Spleen (tissue), 13 donors: Measurements from ENCODE around the gene DDAH1. TPM values are rescaled to one million over a fixed set of nuclear protein-coding genes. Genes with fewer than 3 reads are reported as not detected.
"Not testable (repeated sequence)": the region's sequence is repeated elsewhere in the genome, so short reads cannot be mapped to it uniquely, and the experiment has no call there.

ENCODE experiments used
- DNase-seq: peaks from one replicate; pipeline ENCODE4 v3.0.0-alpha.2; 2020
- H3K27ac ChIP-seq, 8 donors: fragments of 200-600 bp; sonication (generic) in 7 of 8; 1 replicate in 4 of 8; 2 replicates in 4 of 8; pipeline versions ENCODE4 v1.5.0 to v1.8.0; 2016 to 2021; ENCODE audit warnings: inconsistent platforms in 4 of 8, mild to moderate bottlenecking in 4 of 8, moderate library complexity in 1 of 8
- H3K27me3 ChIP-seq, 7 donors: fragments of 200-600 bp; sonication (generic) in 6 of 7; replicated peaks in 1 of 7; 1 replicate in 4 of 7; 2 replicates in 3 of 7; pipeline versions ENCODE4 v1.5.0 to v1.8.0; 2016 to 2021; ENCODE audit warnings: inconsistent platforms in 3 of 7, mild to moderate bottlenecking in 1 of 7
- H3K36me3 ChIP-seq, 6 donors: fragments of 200-600 bp; sonication (generic) in 5 of 6; 1 replicate in 4 of 6; 2 replicates in 2 of 6; pipeline versions ENCODE4 v1.5.0 to v1.8.0; 2016 to 2021; ENCODE audit warnings: inconsistent platforms in 2 of 6
- H3K4me1 ChIP-seq, 6 donors: fragments of 200-600 bp; sonication (generic) in 5 of 6; 1 replicate in 3 of 6; 2 replicates in 3 of 6; pipeline versions ENCODE4 v1.5.0 to v1.8.0; 2016 to 2021; ENCODE audit warnings: inconsistent platforms in 3 of 6
- H3K4me3 ChIP-seq, 8 donors: fragments of 200-600 bp; sonication (generic) in 7 of 8; 1 replicate in 4 of 8; 2 replicates in 4 of 8; pipeline versions ENCODE4 v1.5.0 to v1.8.0; 2016 to 2021; ENCODE audit warnings: inconsistent platforms in 4 of 8, mild to moderate bottlenecking in 4 of 8, moderate library complexity in 2 of 8
- H3K9me3 ChIP-seq, 8 donors: fragments of 200-600 bp; sonication (generic) in 7 of 8; 1 replicate in 4 of 8; 2 replicates in 4 of 8; pipeline versions ENCODE4 v1.5.0 to v1.8.0; 2016 to 2021; ENCODE audit warnings: inconsistent platforms in 4 of 8
- POLR2A ChIP-seq, 3 donors: fragments of 450-650 bp; IDR thresholded peaks; one replicate each; pipeline ENCODE4 v1.5.1; 2017; ENCODE audit warnings: antibody characterized with exemption in 3 of 3, mild to moderate bottlenecking in 1 of 3
- POLR2AphosphoS5 ChIP-seq, 3 donors: sonication (generic); formaldehyde crosslinking; IDR thresholded peaks; one replicate each; pipeline ENCODE4 v1.5.1; 2017; ENCODE audit warnings: antibody characterized with exemption in 3 of 3
- WGBS, 5 donors: extraction: QIAGEN DNeasy Blood & Tissue Kit in 3 of 5; methylation state at CpG; one replicate each; pipeline versions ENCODE4 v1.1.5 to v1.1.7; 2013 to 2018; 5-methylcytosine and 5-hydroxymethylcytosine counted together
- intact Hi-C: fragments of 100-400 bp; cut with DNase I; formaldehyde crosslinking; loops from one replicate; pipeline ENCODE4 v1.15.0; 2023; ENCODE audit warnings: low total_unique reads
- long read RNA-seq, 2 donors: transcript quantifications; one replicate each; lab custom pipeline, GENCODE V29; 2026
- polyA plus RNA-seq, 3 donors: library from polyadenylated mRNA; stranded (reverse); fragments of 200-250 nt; gene quantifications; one replicate each; pipeline ENCODE4 v1.2.1, GENCODE V29; 2013
- total RNA-seq, 7 donors: library from RNA; depleted of rRNA in 3 of 7; stranded (reverse); fragments of >200 nt in 3 of 7; fragmentation: NEBNext Ultra II Directional in 4 of 7; extraction: Animal tissue kit (Norgen Biotek cat#: 25700) in 4 of 7; gene quantifications; one replicate each; pipeline versions ENCODE4 v1.1.0 to v1.2.1, GENCODE V29; 2016 to 2021
- TF ChIP-seq, protein P1 (sequence below), 11 experiments: fragments of 200-600 bp in 7 of 11; fragments of 450-650 bp in 4 of 11; sonication (generic) in 4 of 11; IDR thresholded peaks in 8 of 11; conservative IDR thresholded peaks in 3 of 11; 1 replicate in 7 of 11; 2 replicates in 4 of 11; pipeline versions ENCODE4 v1.4.0 to v1.8.0; 2016 to 2021; ENCODE audit warnings: antibody characterized with exemption in 11 of 11, inconsistent platforms in 4 of 11, mild to moderate bottlenecking in 1 of 11
- donor health status: healthy with polysubstance abuse.
- donor health status: DM: no; HTN: no; CAD: no; lungs with moderate emphysema.
- donor health status: DM: no; HTN: no; CAD: no.
- donor health status: Bipolar disorder and iron deficiency.
- donor health status: healthy.
- donor health status: DM: no; HTN: no; CAD: no.
- donor health status: DM: yes; HTN: yes; CAD: no.

DDAH1 gene
- total RNA-seq (10 to 100 TPM in 6 of 7 donors, 1 to 10 TPM in 1; 8.2 to 19.8 (median 15.6) TPM), polyA plus RNA-seq (1 to 10 TPM; 1.8 to 3.9 (median 2.3) TPM)
- long read RNA-seq, donor 1, partial matches to known transcripts = 508 of 520 reads
- long read RNA-seq, donor 1, other reads (novel, unspliced or antisense) = 5 of 520 reads
- long read RNA-seq, donor 2, partial matches to known transcripts = 0 of 3 reads
- long read RNA-seq, donor 2, other reads (novel, unspliced or antisense) = 0 of 3 reads

DNA sequence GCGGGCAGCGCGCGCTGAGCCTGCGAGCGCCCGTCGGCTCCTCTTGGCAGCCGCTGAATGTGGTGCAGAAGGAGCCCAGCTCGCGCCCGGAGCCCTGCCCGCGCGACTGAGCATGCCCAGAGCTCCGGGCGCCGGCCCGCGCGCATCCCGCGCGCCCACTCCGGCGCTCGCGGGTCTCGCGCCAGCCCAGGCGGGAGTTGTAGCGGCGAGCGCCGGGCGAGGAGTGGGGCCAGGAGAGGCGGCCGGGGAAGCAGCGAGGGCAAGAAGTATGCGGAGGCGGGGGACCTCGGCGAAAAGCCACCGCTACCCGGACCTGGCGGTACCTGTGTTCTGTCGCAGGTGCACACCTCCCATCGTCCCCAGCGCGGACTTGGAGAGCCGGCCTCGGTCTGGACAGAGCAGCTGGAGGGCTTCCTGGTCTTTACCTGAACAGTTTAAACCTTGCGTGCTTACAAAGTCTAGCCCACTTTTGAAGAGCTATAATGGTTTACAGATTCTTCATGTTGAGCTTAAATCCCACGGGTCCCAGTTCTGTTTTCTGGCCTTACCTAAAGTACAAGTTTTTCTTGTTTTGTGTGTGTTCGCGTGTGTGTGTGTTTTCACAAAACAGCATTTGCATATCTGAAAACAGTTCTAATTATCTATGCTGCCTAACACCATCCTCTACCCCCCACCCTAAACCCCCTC is at the start of gene DDAH1:
DDAH1 (minus strand) TSS at position 61 of the 687 bp plus-strand sequence. CDS start 114 bp downstream, outside the sequence.
- Histone ChIP-seq H3K4me3 (peak within 1 kb of the TSS; percentile 47 to 84 (median 64)), H3K4me1 (peaks cover 0 to 27% (median 8%) of the 10 kb centered on the region in 6 donors), H3K36me3 (no peaks in the 10 kb centered on the region), H3K27ac (peak within 1 kb of the TSS in 7 of 8 donors; percentile 61 to 86 (median 76)), H3K27me3 (peaks cover 0 to 48% (median 19%) of the 10 kb centered on the region in 7 donors), H3K9me3 (no peaks in the 10 kb centered on the region)
- peak in 1 of 3 donors; percentile 13 for TF ChIP-seq POLR2AphosphoS5 (IDR thresholded peaks at IDR 0.05)
- TF ChIP-seq, protein P1, sequence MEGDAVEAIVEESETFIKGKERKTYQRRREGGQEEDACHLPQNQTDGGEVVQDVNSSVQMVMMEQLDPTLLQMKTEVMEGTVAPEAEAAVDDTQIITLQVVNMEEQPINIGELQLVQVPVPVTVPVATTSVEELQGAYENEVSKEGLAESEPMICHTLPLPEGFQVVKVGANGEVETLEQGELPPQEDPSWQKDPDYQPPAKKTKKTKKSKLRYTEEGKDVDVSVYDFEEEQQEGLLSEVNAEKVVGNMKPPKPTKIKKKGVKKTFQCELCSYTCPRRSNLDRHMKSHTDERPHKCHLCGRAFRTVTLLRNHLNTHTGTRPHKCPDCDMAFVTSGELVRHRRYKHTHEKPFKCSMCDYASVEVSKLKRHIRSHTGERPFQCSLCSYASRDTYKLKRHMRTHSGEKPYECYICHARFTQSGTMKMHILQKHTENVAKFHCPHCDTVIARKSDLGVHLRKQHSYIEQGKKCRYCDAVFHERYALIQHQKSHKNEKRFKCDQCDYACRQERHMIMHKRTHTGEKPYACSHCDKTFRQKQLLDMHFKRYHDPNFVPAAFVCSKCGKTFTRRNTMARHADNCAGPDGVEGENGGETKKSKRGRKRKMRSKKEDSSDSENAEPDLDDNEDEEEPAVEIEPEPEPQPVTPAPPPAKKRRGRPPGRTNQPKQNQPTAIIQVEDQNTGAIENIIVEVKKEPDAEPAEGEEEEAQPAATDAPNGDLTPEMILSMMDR (IDR thresholded peaks at IDR 0.05 in 8 of 11, conservative IDR thresholded peaks at IDR 0.05 in 3 of 11) = no peak
- intact Hi-C loops = no loop called here
- 4 to 5% (median 4%) methylated on average over 44 to 56 of the region's 56 CpGs for WGBS, 5 donors
- peak; percentile 78 for DNase-seq

DNA sequence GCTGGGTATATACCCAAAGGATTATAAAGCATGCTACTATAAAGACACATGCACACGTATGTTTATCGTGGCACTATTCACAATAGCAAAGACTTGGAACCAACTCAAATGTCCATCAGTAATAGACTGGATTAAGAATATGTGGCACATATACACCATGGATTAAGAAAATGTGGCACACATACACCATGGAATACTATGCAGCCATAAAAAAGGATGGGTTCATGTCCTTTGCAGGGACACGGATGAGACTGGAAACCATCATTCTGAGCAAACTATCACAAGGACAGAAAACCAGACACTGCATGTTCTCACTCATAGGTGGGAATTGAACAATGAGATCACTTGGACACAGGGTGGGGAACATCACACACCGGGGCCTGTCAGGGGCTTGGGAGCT is 49.0 kb upstream of the DDAH1 start:
- intact Hi-C loops, H3K4me3 ChIP-seq, H3K9me3 ChIP-seq, H3K27me3 ChIP-seq, H3K4me1 ChIP-seq, DNase-seq, H3K36me3 ChIP-seq, H3K27ac ChIP-seq: not testable (repeated sequence)
- whole genome bisulfite sequencing, 5 donors = 89 to 97% (median 94%) methylated on average over 4 of the region's 4 CpGs

- TF ChIP-seq, protein P1 (IDR thresholded peaks at IDR 0.05 in 8 of 11, conservative IDR thresholded peaks at IDR 0.05 in 3 of 11) = no peak
- TF ChIP-seq POLR2AphosphoS5 (IDR thresholded peaks at IDR 0.05) (no peak), POLR2A (IDR thresholded peaks at IDR 0.05) (no peak)
- WGBS, 5 donors = 86 to 95% (median 92%) methylated on average over 1 of the region's 1 CpG
- intact Hi-C loops = loop anchor here (5.0 kb wide), 1 partner anchor 192 kb away; no protein-coding TSS in a partner anchor
Observed at GRCh38 chr1:85504417-85504816, 39.5 kb upstream of the DDAH1 start.

DNA sequence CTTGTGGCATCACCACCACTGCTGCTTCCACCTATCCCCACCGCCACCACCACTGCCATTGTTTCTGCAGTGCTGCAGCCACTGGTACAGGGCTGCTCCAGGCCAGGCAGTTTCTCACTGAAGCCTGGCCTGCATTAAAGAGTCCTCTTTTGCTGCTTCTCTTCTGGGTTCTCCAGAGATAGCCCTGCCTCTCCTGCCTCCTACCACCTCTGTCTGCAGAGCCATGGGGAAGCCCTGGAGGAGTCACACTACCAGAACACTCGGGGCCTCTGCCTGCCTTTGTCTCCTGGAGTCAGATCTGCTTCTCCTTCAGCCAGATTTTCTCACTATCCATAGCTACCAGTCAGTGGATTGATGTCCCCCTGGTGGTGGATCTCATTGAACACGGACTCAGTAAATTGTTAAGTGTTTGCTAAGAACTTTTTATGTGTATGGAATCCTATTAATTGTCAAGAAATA is 37.7 kb upstream of the DDAH1 start:
- no peak for DNase-seq
- Histone ChIP-seq H3K9me3 (peaks cover 0 to 13% (median 3%) of the 10 kb centered on the region in 8 donors), H3K27me3 (no peaks in the 10 kb centered on the region), H3K4me3 (no peak overlapping the region), H3K27ac (no peak overlapping the region), H3K4me1 (no peaks in the 10 kb centered on the region), H3K36me3 (no peaks in the 10 kb centered on the region)
- TF ChIP-seq POLR2AphosphoS5 (IDR thresholded peaks at IDR 0.05) (no peak), POLR2A (IDR thresholded peaks at IDR 0.05) (no peak)
- TF ChIP-seq, protein P1 (IDR thresholded peaks at IDR 0.05 in 8 of 11, conservative IDR thresholded peaks at IDR 0.05 in 3 of 11) = peak in 7 of 11 experiments; percentile 18 to 50 (median 41)
- WGBS, 5 donors = 50 to 66% (median 60%) methylated on average over 3 of the region's 3 CpGs
- intact Hi-C loops = loop anchor here (5.0 kb wide), 1 partner anchor 190 kb away; no protein-coding TSS in a partner anchor

More at GRCh38 chr1:85504417-85504816, 39.5 kb upstream of the DDAH1 start:
- no peak overlapping the region for H3K27ac ChIP-seq
- H3K36me3 ChIP-seq = no peaks in the 10 kb centered on the region
- no peaks in the 10 kb centered on the region for H3K4me1 ChIP-seq
- no peaks in the 10 kb centered on the region for H3K27me3 ChIP-seq
- H3K4me3 ChIP-seq = no peak overlapping the region
- DNase-seq = no peak
- H3K9me3 ChIP-seq = peaks cover 0 to 13% (median 3%) of the 10 kb centered on the region in 8 donors
